ENCODE data around the gene EZH2.

EZH2 gene

GRCh38 chr7:148852272-148852671 is 31.8 kb downstream of the EZH2 start:
- DNase-seq = no peak

DNA sequence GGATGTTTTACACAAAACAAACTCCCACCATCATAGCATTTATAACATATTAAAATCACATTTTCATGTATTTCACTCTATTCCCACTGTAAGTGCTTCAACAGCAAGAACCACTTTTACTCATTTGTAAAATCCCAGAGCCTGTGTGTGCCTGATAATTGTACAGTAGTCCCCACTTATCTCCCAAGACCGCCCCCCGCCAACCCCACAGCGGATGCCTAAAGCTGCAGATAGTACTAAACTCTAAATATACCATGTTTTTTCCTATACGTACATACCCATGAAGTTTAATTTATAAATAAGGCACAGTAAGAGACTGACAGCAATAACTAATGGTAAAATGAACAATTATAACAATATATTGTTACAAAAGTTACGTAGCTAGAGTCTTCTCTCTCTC is 33.5 kb downstream of the EZH2 start:
- DNase-seq = no peak

DNA sequence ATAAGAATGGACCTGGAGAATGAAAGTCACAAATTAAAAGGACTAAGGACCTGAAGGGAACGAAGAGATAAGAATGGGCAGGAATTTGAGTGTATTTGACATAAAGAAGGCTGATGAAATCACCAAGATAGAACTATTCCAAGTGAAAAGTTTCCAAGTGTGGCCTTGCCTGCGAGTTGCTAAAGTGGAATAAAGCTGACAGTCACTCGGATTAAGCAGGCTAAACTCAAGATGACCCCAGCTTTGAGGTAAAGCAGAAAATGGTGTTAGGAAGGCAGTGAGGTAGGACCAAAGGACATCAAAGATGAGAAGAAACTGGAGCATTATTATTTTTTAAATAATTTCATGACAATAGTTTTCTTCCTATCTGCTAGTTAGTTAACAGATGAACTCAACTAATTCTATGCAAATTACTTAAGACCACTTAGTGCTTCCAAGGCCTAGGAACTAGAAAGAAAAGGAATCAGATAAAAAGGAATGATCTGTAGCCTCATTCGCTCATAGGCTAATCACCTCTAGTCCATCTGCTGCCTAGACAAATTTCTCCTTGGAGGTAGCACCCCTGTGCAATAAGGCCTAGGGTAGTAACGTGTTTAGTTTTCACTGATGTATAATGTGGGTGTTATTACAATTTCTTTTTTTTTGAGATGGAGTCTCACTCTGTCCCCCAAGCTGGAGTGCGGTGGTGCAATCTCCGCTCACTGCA is 34.5 kb downstream of the EZH2 start:
- no peak for DNase-seq

DNA sequence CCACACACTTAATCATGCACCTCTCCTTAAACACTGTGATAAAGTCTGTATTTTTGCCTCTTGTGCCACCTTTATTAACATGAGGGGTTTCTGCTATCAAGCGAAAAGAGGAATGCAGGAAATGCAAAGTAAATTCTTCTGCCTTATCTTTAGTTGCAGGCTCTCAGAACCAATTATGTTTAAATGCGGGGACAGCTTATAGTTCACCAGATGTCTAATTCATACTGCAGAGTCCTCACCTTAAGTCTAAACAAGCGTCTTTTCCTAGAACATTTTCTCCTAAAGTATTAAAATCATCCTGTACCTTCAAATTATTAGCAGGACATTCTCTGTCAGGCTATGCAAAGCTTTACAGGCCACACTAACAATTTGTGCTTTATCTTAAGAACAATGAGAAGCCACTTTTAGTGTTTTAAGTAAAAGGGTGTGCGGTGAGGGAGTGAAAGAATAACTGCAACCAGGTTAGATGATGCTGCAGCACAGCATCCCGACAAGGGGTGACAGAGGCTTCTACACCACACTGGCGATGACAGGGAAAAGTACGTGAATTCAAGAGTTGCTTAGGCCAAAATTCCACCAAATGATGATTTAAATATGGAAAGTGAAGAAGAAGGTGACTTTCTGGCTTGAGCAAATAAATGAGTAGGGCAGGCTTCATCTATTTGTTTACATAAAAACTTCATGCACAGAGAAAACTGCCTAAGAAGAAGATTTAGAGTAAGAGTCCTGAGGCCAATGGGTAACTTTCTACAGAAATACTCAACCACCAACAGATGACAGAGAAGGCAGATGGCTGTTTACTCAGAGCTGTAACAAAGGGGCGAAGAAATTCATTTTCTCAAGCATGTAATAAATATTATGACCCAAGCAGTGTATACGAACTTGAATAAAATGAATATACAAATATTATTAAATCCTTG is 36.0 kb downstream of the EZH2 start:
- no peak for DNase-seq

DNA sequence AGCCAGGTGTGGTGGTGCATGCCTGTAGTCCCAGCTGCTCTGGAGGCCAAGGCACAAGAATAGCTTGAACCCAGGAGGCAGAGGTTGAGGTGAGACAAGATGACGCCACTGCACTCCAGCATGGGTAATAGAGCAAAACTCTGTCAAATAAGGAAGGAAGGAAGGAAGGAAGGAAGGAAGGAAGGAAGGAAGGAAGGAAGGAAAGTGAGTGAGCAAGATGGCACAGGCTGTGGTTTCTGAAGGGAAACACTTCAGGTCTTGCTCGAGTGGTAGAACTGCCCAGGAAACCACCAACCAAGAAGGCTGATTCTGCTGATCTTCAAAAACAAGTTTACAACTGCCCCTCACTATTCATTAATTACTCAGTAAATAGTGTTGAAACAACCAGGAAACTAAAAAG is 45.2 kb downstream of the EZH2 start:
- DNase-seq = no peak

GRCh38 chr7:148835854-148836253 is 48.2 kb downstream of the EZH2 start:
- DNase-seq = no peak

DNA sequence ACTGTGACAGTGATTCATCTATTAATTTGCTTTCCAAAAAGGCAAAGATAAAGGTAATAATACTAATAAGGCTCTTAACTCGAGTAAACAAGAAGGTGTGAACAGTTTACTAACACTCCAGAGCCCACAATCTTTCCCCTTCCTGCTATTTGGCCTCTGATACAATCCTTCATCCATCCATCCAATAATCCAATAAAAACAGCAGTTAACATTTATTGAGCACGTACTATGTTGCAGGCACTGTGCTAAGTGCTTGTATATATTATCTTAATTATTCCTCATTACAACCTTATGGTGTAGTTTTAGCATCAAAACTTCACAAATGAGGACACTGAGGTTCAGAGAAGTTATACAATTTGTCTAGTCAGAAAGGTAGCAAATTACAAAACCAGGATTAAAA is 49.5 kb downstream of the EZH2 start:
- DNase-seq = no peak

- DNase-seq = no peak
Observed at GRCh38 chr7:148831782-148832181, 52.3 kb downstream of the EZH2 start.

GRCh38 chr7:148830897-148831692 is 53.0 kb downstream of the EZH2 start:
- no peak for DNase-seq

- no peak for DNase-seq
Observed at GRCh38 chr7:148828965-148829364, 55.1 kb downstream of the EZH2 start.

DNA sequence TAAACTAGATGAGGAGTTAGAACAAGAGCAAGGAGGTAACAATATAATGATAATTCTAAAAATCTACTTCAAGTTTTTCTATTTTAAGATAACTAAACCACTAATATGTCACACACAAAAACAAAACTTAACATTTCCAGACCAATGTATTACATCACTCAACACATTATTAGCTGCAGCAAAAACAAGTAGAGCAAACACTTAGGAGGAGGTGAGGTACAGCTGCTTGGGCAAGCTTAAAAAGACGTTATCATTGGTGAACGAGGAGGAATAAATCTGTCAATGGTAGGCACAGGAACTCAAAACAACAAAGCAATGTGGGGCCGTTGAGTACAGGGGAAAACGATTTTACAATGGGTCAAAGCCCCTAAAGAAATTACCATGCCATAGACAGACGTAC is 58.8 kb downstream of the EZH2 start:
- DNase-seq = no peak

DNA sequence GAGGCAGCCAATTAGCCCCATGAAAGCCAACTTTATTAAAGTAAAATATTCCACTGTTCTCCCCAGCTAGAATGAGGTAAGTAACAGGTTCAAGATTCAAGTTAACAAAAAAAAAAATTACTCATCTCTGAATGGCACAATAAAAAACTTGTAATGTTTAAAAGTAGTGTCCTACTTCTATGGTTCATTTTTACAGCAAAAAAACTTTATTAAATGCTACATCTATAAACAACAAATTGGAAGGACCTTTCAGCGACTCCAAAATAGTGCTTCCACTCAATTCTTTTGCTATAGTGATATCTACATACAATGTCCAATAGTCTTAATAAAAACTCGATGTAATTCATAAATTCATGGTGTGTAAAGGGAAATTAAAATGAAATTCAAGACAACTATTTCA is 59.2 kb downstream of the EZH2 start:
- DNase-seq = no peak

DNA sequence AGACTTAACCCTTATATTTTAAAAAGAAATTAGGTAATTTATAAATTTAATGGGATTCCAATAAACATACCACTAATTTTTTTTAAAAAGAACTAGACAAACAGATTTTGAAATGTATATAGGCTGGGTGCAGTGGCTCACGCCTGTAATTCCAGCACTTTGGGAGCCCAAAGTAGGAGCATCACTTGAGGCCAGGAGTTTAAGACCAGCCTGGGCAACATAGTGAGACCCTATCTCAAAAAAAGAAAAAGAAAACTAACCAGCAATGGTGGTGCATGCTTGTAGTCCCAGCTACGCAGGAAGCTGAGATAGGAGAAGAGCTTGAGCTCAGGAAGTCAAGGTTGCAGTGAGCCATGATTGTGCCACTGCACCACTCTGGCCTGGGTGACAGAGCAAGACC is 62.7 kb downstream of the EZH2 start:
- DNase-seq = no peak

- no peak for DNase-seq
Observed at GRCh38 chr7:148819697-148820360, 64.3 kb downstream of the EZH2 start.

DNA sequence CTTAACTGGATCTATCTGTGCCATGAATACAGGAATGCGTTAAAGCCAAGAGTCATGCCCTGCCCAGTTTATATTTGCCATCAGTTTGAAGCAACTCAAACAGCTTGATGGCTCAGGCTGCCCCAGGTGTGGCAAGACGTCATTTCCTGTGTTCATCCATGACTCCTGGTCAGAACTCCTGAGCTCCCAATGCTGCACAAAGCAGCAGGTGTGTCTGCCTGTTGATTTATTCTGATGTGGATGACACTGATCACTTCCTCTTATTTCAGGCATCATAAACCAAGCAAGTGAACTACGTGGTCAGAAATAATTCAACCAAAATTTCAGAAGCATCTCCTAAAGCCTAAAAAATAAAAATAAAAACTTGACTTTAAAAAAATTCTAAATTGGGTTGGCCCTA is 68.5 kb downstream of the EZH2 start:
- no peak for DNase-seq

DNA sequence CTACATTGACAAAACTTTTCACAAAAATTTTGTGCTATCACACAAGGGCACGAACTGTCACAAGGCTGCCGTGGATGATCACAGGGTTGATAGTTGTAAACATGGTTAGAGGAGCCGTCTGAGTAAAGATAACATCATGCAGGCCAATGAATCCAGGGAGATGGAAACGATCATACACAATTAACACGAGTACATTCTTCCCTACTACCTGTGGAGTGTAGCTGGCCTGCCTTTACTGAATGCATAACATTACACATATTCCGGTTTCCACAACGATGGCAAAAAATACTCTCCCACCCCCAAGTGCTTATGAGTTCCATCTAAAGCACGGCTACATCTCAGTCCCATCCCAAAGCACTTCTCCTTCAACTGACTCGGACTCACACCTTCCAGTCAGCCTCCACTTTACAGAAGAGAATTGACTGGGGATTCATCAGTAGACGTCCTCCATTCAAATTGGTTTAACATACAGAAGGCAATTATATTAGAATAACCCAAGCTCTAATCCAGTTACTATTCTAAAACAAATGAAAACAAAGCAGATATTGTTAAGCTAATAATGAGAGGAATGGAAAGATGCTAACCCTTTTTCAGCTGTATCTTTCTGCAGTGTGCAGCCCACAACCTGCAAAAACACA is 69.0 kb downstream of the EZH2 start:
- DNase-seq = no peak

GRCh38 chr7:148813890-148814289 is 70.2 kb downstream of the EZH2 start:
- DNase-seq = no peak

- DNase-seq = no peak
Observed at GRCh38 chr7:148811892-148812291, 72.2 kb downstream of the EZH2 start.

GRCh38 chr7:148809856-148810255 is 74.2 kb downstream of the EZH2 start:
- no peak for DNase-seq

GRCh38 chr7:148807436-148807835 is 76.7 kb downstream of the EZH2 start:
- DNase-seq = no peak

- no peak for DNase-seq
Observed at GRCh38 chr7:148806187-148806586, 77.9 kb downstream of the EZH2 start.
